Breast epithelium (tissue), 4 donors: ENCODE measurements around the gene KLRC3. TPM values are rescaled to one million over a fixed set of nuclear protein-coding genes. Genes with fewer than 3 reads are reported as not detected.
"Not testable (repeated sequence)": the region's sequence is repeated elsewhere in the genome, so short reads cannot be mapped to it uniquely, and the experiment has no call there.

Source experiments
- DNase-seq, 2 donors: peaks; one replicate each; pipeline ENCODE4 v3.0.0-alpha.2; 2019; ENCODE audit warnings: low spot score in 2 of 2
- H3K27ac ChIP-seq, 2 donors: fragments of 200-600 bp; sonication (generic) in 1 of 2; one replicate each; pipeline ENCODE4 v1.5.1; 2016 to 2019; ENCODE audit warnings: mild to moderate bottlenecking in 1 of 2
- H3K27me3 ChIP-seq, 2 donors: fragments of 200-600 bp; sonication (generic) in 1 of 2; one replicate each; pipeline versions ENCODE4 v1.5.1 to v1.6.0; 2017 to 2019; ENCODE audit warnings: control low read depth in 1 of 2, mild to moderate bottlenecking in 1 of 2
- H3K36me3 ChIP-seq: fragments of 200-600 bp; one replicate; pipeline ENCODE4 v1.5.1; 2019
- H3K4me1 ChIP-seq, 2 donors: fragments of 200-600 bp; sonication (generic); one replicate each; pipeline ENCODE4 v1.5.1; 2016 to 2019; ENCODE audit warnings: control low read depth in 1 of 2
- H3K4me3 ChIP-seq, 3 donors: fragments of 200-600 bp; sonication (generic); 1 replicate in 2 of 3; 2 replicates in 1 of 3; pipeline ENCODE4 v1.5.1; 2016 to 2019; ENCODE audit warnings: mild to moderate bottlenecking in 3 of 3, moderate library complexity in 2 of 3
- H3K9me3 ChIP-seq, 2 donors: fragments of 200-600 bp; sonication (generic) in 1 of 2; one replicate each; pipeline ENCODE4 v1.5.1; 2016 to 2019; ENCODE audit warnings: control low read depth in 1 of 2
- POLR2A ChIP-seq: fragments of 450-650 bp; IDR thresholded peaks from one replicate; pipeline ENCODE4 v1.6.1; 2016; ENCODE audit warnings: antibody characterized with exemption, mild to moderate bottlenecking, moderate library complexity
- POLR2AphosphoS5 ChIP-seq, 3 donors: sonication (generic); formaldehyde crosslinking; IDR thresholded peaks; one replicate each; pipeline ENCODE4 v1.6.1; 2017; ENCODE audit warnings: antibody characterized with exemption in 3 of 3
- intact Hi-C: fragments of 100-400 bp; cut with DNase I; formaldehyde crosslinking; loops from one replicate; pipeline ENCODE4 v1.15.1; 2023; ENCODE audit warnings: low total_unique reads
- total RNA-seq, 3 donors: library from RNA; depleted of rRNA; stranded (reverse); fragments of >200 nt; gene quantifications; one replicate each; pipeline ENCODE4 v1.1.0, GENCODE V29; 2016
- TF ChIP-seq, protein P1 (sequence below), 3 donors: fragments of 450-650 bp; IDR thresholded peaks; one replicate each; pipeline ENCODE4 v1.5.1; 2016 to 2017; ENCODE audit warnings: antibody characterized with exemption in 3 of 3, mild to moderate bottlenecking in 3 of 3, moderate library complexity in 3 of 3

KLRC3 gene
- total RNA-seq, 3 donors from 2014 or later, result not detected

DNA sequence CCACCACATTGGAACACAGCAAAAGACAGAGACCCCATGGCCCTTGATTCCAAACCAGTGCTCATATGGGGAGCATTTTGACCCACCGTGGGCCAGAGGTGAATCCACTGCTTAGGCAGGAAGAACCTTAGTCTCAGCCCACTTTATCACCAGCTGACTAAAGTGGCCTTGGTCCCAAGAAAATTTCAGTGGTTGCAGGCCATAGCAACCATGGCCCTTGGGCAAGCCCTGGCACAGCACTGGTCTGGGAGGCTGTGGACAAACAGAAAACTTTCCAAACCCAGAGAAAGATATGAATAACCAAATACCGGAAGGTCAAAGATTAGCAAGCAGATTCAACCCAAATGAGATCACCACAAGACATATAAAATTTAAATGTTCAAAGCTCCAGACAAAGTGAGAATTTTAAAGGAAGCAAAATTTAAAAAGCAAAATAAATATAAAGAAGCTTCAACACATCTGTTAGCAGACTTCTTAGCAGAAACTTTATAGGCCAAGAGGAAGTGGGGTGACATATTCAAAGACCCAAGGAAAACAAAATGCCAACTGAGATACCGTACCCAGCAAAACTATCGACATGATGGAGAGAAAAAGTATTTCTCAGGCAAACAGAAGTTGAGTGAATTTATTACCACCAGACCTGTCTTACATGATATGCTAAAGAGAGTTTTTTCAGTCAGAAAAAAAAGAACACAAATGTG, 38.3 kb downstream of the KLRC3 start:
- no peak for TF ChIP-seq POLR2A
- TF ChIP-seq POLR2AphosphoS5 (IDR thresholded peaks at IDR 0.05), result no peak
- TF ChIP-seq, protein P1, sequence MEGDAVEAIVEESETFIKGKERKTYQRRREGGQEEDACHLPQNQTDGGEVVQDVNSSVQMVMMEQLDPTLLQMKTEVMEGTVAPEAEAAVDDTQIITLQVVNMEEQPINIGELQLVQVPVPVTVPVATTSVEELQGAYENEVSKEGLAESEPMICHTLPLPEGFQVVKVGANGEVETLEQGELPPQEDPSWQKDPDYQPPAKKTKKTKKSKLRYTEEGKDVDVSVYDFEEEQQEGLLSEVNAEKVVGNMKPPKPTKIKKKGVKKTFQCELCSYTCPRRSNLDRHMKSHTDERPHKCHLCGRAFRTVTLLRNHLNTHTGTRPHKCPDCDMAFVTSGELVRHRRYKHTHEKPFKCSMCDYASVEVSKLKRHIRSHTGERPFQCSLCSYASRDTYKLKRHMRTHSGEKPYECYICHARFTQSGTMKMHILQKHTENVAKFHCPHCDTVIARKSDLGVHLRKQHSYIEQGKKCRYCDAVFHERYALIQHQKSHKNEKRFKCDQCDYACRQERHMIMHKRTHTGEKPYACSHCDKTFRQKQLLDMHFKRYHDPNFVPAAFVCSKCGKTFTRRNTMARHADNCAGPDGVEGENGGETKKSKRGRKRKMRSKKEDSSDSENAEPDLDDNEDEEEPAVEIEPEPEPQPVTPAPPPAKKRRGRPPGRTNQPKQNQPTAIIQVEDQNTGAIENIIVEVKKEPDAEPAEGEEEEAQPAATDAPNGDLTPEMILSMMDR (IDR thresholded peaks at IDR 0.05), result no peak
- no peak for DNase-seq
- no peaks in the 10 kb centered on the region for H3K4me1 ChIP-seq
- no peaks in the 10 kb centered on the region for H3K36me3 ChIP-seq
- no peaks in the 10 kb centered on the region for H3K27me3 ChIP-seq
- H3K4me3 ChIP-seq, result no peak overlapping the region
- intact Hi-C loops, result no loop called here
- H3K9me3 ChIP-seq, result peaks cover 0 to 4% of the 10 kb centered on the region in 2 donors
- no peak overlapping the region for H3K27ac ChIP-seq

- H3K9me3 ChIP-seq, H3K4me3 ChIP-seq, H3K27ac ChIP-seq, H3K4me1 ChIP-seq, H3K27me3 ChIP-seq, DNase-seq, intact Hi-C loops, H3K36me3 ChIP-seq: not testable (repeated sequence)
Measured at GRCh38 chr12:10378737-10379136, 41.7 kb downstream of the KLRC3 start.

DNA sequence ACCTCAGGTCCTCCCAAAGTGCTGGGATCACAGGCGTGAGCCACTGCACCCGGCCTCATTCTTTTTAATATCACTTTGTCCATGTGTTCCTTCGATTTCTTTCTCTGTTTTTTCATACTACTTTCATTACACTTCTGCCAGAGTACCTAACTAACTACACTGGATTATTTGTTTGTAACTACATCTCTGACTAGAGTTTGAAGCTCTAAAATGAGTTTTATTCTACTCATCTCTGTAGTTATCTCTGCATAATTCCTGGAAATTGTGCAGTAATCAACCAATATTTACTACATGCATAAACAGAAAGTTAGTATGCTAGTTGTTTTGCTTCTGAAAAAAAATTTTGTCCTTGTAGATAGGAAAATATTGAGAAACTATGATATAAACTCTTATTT, 45.8 kb downstream of the KLRC3 start:
- peaks cover 4% of the 10 kb centered on the region for H3K36me3 ChIP-seq
- H3K4me1 ChIP-seq, result no peaks in the 10 kb centered on the region
- intact Hi-C loops, result no loop called here
- no peaks in the 10 kb centered on the region for H3K9me3 ChIP-seq
- no peak overlapping the region for H3K4me3 ChIP-seq
- no peak overlapping the region for H3K27ac ChIP-seq
- no peaks in the 10 kb centered on the region for H3K27me3 ChIP-seq
- no peak for DNase-seq
- TF ChIP-seq POLR2AphosphoS5 (IDR thresholded peaks at IDR 0.05) (no peak), POLR2A (no peak)
- TF ChIP-seq, protein P1 (IDR thresholded peaks at IDR 0.05), result no peak

DNA sequence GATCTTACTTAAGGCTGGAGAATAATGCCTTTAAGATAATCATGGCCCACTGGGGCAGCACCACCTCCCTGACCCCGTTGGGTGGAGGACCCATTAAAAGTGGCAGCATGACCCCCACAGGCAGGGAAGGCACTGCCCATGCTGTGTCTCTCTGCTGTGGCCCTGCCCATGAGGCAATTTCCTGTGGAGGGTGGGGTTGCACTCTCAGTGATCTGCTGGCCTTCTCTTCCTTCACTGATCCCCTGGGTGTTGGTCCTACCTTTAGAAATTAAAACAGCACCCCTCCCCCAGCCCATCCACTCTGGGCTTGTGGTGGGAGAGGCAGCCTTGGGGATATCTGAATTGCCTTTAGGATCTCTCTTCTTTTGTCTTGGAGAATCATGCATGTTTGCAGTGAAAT, 47.8 kb downstream of the KLRC3 start:
- TF ChIP-seq POLR2A (no peak), POLR2AphosphoS5 (IDR thresholded peaks at IDR 0.05) (no peak)
- TF ChIP-seq, protein P1 (IDR thresholded peaks at IDR 0.05), result no peak
- Histone ChIP-seq H3K9me3 (no peaks in the 10 kb centered on the region), H3K27me3 (no peaks in the 10 kb centered on the region), H3K36me3 (peaks cover 4% of the 10 kb centered on the region), H3K4me1 (no peaks in the 10 kb centered on the region), H3K4me3 (no peak overlapping the region), H3K27ac (no peak overlapping the region)
- intact Hi-C loops, result no loop called here
- no peak for DNase-seq

- not testable (repeated sequence) for H3K9me3 ChIP-seq, H3K27me3 ChIP-seq
- peak overlapping the region in 1 of 2 donors; percentile 52 for H3K27ac ChIP-seq
Measured at GRCh38 chr12:10371893-10372535, 48.4 kb downstream of the KLRC3 start.

DNA sequence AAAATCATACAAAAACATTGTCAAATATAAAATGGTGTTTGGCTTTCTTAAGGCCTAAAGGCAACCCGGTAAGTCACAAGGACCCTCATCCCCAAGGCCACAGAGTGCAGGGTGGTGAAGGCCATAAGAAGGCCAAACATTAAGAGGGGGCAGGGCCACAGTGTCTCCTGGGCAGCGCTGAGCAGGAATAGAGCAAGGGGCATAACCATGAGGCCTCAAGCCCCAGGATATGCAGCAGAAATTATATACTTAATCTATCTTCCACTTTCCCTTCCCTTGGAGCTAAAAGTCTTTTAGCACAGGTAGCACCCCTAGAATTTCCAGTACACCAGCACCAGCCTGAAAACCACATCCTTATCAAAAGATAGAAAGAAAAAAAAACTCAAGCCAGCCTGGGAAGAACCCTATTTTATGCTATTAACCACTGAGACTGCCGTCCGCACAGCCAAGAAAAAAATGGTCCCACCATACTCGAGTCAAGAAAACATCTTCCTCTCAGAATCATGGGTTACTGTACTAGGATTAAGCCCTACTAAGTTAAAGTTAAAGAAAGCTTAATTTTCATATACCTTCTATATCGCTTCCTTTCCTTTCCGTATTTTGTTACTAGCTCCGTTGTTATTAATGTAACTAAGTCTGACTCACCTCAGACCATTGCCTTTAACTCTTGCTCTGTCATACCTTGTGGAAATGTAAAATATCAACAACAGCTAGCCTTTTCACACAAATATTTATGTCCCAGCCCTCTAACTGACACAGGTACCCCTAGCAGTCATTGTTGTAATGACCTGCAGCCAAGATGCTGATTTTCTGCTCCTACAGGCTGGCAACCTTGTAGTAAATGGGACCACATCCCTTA, 50.6 kb downstream of the KLRC3 start:
- peak overlapping the region in 1 of 2 donors; percentile 10 for H3K27ac ChIP-seq
- intact Hi-C loops, result no loop called here
- H3K27me3 ChIP-seq, result no peaks in the 10 kb centered on the region
- H3K36me3 ChIP-seq, result no peaks in the 10 kb centered on the region
- H3K4me1 ChIP-seq, result peaks cover 0 to 6% of the 10 kb centered on the region in 2 donors
- DNase-seq, result no peak
- no peak overlapping the region for H3K4me3 ChIP-seq
- TF ChIP-seq, protein P1 (IDR thresholded peaks at IDR 0.05), result no peak
- TF ChIP-seq POLR2A (no peak), POLR2AphosphoS5 (IDR thresholded peaks at IDR 0.05) (no peak)
- H3K9me3 ChIP-seq, result no peaks in the 10 kb centered on the region

More at GRCh38 chr12:10371893-10372535, 48.4 kb downstream of the KLRC3 start:
- intact Hi-C loops, H3K36me3 ChIP-seq, H3K4me3 ChIP-seq, DNase-seq, H3K4me1 ChIP-seq: not testable (repeated sequence)
